GM21786 (cell line): ENCODE data around the gene TLE1.
A peak's percentile ranks its signal among the peaks of the same experiment; 100 is the strongest.
"Not testable (repeated sequence)": the region's sequence is repeated elsewhere in the genome, so short reads cannot be mapped to it uniquely, and the experiment has no call there.

Experiments
- ATAC-seq: cut with Tn5 transposase; IDR thresholded peaks from one replicate; pipeline ENCODE4 v1.9.1; 2021; ENCODE audit not compliant: unreplicated experiment

TLE1 gene

GRCh38 chr9:81623778-81624177 is 65.6 kb downstream of the TLE1 start:
- ATAC-seq, result no peak

GRCh38 chr9:81622471-81623255 is 66.7 kb downstream of the TLE1 start:
- no peak for ATAC-seq

GRCh38 chr9:81621785-81622259 is 67.5 kb downstream of the TLE1 start:
- no peak for ATAC-seq

DNA sequence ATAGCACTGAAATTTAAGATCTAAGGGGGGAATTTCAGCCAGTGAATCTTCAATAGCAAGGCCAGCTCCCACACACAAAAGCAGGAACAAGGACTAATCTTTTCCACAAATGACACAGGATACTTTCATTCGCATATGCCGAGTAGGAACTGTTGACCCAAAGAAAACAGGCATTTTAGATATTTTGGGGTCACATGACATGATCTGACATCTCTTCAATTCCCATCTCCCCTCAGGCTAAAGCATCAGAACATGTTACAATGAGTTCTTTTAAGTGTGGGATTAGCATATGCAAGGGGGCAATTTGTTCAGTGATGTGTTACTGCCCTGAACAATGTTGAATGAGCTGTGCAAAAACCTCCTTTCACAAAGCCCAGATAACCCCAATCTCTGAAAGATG is 68.2 kb downstream of the TLE1 start:
- no peak for ATAC-seq

- peak; percentile 41 for ATAC-seq
These were observed 69.4 kb downstream of the TLE1 start for GRCh38 chr9:81620002-81620390.

DNA sequence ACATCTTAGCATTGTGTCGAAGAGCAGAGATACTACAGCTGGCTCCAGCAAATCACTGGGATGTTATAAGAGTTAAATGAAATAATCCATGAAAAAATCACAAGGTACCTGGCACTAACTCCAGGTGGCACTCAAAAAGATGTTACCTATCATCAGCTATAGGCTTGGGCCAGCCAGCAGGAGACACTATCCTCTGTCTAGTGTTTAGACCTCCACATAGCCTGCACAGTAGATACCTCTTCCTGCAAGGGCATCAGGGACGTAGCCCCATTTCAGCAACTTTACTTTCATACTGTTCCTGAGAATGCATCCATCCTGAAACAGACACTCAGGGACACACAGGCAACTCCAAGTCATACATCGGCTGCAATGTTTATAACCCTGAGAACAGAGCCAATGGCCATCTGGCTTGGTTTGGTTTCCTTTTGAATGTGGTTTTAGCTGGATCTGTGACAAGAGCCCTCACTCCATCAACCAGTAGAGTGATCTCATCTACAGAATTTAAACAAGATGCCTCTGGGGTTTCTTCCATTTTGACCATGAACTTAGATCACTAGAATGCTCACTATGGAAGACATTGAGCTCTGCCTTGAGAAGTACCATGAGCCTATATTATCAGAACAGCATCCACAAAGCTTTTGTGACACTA is 69.9 kb downstream of the TLE1 start:
- ATAC-seq, result peak; percentile 75

DNA sequence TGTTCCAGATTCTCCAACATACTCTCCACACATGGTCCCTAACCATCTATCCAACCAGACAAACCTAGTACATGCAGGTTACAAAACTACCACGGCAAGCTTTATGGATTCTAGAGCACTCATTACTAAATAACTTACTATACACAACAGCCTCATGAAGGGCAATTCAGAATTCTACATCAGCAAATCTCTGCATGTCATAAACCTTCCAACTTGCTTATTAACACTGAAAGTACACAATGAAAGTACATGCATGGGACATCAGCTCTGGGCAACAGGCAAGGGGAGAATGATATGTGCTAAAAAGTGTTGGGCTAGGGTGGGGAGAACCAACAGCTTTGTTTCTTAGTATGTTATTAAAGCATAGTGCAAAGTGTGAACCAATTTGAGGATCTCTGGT is 70.4 kb downstream of the TLE1 start:
- ATAC-seq, result no peak

DNA sequence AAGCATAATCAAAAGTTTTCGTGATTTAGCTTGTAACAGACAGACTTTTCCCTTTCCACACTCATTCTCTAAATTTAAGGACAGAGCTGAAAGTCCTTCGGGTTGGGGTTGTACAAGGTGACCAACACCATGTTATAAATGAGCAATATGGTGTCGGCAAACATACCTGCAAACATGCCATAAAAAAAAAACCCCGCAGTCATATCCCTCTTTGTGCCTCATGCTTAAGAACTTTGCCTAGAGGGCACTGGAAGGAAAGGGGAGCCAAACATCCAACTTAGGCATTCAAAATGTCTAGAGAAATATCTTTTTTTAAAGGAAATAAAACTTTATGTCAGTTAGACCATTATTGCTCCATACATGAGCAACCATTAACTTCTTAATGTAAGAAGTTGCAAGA is 73.2 kb downstream of the TLE1 start:
- ATAC-seq, result no peak

GRCh38 chr9:81614335-81614734 is 75.0 kb downstream of the TLE1 start:
- no peak for ATAC-seq

GRCh38 chr9:81613002-81613812 is 76.1 kb downstream of the TLE1 start:
- ATAC-seq, result no peak

DNA sequence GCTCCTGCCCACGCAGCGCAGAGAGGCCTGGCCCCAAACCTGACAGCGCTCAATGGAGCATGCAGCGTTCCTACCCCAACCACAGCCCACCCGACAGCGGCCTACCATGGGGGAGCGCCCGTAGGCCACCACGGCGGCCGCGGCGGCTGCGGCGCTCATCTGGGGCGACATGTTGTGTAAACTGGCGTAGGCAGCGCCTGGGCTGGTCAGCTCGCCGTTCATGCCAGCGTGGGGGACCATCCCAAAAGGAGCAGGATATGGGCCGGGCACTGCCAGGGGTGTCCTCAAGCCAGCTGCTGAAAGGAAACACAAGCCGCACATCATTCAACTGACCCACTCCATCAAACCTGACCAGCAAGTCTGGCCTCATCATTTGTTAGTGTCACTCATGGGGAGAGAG is 77.7 kb downstream of the TLE1 start:
- ATAC-seq, result no peak

DNA sequence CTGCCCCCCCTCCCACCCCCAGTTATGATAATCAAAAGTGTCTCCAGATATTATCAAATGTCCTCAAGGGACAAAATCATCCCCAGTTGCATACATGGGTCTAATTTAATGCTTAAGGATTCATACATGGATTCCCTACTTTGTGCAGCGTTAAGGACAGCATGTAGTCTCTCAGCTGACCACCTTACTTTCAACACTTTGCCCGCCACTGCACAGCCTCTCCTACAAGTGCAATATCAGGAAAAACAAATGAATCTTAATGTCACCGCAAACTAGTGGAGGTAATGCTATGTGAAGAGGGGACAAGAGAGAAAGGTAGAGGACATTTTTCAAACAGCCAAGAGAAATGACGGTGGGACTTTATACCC is 78.6 kb downstream of the TLE1 start:
- ATAC-seq, result no peak

DNA sequence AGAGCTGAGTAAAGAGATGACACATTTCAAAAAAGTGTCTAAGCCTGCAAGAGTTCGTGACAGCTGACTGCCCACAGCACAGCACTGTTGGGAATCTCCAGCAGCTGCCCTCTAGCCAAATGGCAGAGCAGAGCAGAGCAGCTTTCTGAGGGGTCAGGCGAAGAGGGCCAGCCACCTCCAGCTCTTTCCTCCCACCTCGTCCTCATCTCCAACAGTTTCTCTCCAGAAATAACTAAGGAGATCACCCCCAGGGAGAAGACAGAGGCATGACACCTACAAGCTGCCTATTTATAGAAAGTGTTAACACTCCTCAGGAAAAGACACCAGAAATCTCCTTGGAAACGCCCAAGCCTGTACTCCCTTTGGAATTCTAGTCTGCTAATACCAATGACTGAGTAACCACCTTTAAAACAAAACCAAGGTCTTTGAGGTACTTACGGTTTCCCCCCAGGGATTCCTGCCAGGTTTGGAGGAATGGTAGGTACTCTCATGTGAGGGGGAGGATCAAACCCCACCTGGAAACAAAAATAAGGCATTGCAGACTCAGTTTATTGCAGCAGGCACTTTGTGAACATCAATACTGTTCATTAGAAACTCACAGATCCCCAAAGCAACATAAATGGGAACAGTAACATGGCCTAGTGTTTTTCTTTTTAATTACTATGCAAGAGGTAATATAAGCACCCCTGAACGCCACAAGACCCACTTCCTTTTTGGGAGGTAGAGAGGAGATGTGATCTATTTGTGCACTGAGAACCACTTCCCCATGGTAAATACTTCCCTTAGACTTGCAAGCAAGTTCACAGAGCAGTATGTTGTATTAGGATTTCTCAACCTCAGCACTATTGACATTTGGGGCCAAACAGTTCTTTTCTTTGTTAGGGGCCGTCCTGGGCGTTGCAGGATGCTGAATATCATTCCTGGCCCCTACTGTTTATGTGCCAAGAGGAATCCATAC is 79.3 kb downstream of the TLE1 start:
- peak; percentile 66 for ATAC-seq

DNA sequence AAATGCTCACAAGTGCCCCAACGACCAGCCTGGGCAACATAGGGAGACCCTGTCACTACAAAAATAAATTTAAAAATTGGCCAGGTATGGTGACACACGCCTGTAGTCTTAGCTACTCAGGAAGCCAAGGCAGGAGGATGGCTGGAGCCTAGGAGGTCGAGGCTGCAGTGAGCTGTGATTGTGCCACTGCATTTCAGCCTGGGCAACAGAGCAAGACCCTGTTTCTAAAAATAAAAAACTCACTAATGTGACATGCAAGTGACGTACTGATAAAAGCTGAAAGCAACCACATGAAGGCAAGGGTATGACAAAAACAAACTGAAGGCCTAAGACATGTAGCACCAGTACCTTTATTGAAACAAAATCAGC is 81.1 kb downstream of the TLE1 start:
- no peak for ATAC-seq

DNA sequence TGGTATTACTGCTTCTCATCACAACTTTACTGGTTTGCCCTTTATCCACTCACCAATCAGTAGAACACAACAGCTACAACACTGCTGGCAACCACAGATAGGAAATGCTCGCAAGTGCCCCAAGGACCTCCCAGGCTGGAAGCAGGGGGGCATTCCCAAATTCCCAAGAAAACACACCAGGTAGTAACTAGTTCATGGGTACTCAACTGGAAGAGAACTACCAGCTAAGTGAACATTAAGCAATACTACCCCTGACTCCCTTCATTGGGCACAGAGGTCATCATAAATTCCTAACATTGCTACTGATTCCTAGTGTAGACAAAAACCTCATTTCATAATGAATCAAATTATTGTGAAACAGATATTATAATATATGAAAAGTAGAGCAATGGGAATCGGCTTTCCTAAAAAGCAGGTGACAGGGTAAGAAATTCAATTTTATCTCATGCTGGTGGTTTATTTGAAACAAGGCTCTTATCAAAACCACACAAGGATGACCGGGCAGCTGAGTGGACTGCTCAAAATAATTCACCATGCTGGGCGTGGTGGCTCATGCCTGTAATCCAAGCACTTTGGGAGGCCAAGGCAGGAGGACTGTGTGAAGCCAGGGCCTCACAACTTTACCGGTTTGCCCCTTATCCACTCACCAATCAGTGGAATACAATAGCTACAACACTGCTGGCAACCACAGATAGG is 81.6 kb downstream of the TLE1 start:
- ATAC-seq, result no peak

DNA sequence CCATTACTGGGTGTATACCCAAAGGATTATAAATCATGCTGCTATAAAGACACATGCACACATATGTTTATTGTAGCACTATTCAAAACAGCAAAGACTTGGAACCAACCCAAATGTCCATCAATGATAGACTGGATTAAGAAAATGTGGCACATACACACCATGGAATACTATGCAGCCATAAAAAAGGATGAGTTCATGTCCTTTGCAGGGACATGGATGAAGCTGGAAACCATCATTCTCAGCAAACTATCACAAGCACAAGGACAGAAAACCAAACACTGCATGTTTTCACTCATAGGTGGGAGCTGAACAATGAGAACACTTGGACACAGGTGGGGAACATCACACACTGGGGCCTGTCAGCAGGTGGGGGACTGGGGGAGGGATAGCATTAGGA is 83.1 kb downstream of the TLE1 start:
- not testable (repeated sequence) for ATAC-seq

GRCh38 chr9:81605170-81605670 is 84.1 kb downstream of the TLE1 start:
- no peak for ATAC-seq

DNA sequence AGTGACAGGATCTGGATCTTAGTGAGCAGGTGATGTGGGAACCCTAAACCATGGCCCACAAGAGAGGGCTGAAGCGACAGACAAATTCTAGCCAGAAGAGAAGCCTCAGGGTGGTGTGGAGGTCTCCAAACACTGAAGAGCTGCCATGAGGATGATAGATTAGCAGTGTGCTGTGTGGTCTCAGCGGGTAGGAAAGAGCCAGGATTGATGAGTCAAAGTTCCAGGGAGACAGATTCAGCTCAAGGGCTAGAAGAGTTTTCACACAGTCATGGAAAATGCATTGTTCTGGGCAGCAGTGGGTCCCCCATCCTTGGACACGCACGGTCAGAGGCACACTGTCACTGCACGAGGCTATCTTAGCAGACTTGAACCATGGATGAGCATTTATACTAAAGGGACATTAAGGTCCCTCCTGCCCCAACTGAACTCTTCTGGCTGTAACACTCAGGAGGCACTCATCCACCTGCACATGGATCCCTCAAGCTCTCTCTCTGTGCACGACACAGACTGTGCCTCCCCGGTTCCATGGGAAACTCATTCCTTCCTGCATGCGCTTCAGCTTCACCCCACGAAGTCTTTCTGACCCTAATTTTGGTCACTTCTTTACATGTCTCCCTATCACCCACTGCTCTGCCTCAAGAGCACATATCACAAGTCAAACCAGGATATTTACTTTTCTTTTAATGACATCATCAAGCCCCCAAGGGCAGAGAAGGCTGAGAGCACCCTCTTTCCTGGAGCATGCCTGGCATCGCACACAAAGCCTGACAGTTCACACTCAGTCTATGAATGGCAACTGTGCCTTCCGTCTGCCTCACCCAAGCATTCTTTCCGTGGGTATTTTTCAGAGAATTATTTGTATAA is 84.8 kb downstream of the TLE1 start:
- no peak for ATAC-seq
